HG02840 (cell line): ENCODE data around the gene RNGTT.
A peak's percentile ranks its signal among the peaks of the same experiment; 100 is the strongest.
"Not testable (repeated sequence)": the region's sequence is repeated elsewhere in the genome, so short reads cannot be mapped to it uniquely, and the experiment has no call there.

Experiments used
- ATAC-seq: cut with Tn5 transposase; IDR thresholded peaks from one replicate; pipeline ENCODE4 v1.9.1; 2021; ENCODE audit warnings: mild to moderate bottlenecking, moderate library complexity, moderate number of reproducible peaks; ENCODE audit not compliant: unreplicated experiment, low FRiP score

Gene RNGTT

GRCh38 chr6:88825856-88826255 is 137.6 kb downstream of the RNGTT start:
- ATAC-seq: no peak

DNA sequence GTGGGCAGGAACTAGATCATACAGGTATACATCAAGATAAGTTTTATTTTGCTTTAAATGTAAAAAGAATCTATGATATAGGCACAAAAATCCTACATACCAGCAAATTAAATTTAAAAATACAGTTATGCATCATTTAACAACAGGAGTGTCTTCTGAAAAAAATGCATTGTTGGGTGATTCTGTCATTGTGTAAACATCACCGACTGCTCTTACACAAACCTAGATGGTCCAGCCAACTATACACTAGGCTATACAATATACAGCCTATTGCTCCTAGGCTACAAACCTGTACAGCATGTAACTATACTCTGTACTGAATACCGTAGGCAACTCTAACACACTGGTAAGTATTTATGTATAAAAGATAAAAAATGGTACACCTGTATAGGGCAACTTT is 139.4 kb downstream of the RNGTT start:
- no peak for ATAC-seq

DNA sequence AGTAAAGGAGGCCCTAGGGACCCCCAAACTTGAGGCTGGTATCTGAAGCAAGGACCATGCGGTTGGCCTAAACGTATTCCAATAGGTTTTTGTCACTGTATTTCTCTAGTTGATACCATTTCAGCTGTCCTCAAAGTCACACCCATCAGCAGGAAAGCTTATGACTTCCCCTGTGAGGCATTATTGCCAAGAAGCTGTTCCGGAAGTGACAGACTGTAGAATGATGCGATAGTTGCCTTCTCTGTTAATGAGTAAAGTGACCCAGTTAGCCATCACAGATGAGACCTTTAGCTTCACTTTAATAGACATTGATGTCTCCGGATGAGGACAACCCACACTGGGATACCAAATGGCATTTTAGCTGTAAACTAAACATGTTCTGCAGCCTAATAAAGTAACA is 147.9 kb downstream of the RNGTT start:
- no peak for ATAC-seq

GRCh38 chr6:88814909-88815308 is 148.5 kb downstream of the RNGTT start:
- no peak for ATAC-seq

DNA sequence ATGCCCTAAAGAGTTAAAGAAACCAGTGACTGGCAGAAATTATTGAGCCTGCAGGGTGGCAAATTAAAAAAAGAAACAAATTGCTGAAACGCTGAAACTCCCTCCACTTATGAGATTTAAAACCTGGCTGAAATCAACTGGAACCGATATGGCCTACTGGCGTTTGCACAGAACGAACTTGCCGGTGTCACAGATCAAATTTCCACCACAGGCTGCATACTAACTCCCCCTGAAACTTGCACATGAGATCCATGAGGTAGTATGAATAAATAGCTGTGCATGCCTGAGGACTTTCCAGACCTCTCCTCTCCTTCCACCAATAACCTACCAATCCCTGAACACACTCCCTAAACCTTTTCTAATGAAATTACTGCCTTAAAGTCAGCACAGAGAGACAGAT is 150.4 kb downstream of the RNGTT start:
- ATAC-seq: no peak

- ATAC-seq: no peak
These were observed 152.7 kb downstream of the RNGTT start for GRCh38 chr6:88810701-88811100.

DNA sequence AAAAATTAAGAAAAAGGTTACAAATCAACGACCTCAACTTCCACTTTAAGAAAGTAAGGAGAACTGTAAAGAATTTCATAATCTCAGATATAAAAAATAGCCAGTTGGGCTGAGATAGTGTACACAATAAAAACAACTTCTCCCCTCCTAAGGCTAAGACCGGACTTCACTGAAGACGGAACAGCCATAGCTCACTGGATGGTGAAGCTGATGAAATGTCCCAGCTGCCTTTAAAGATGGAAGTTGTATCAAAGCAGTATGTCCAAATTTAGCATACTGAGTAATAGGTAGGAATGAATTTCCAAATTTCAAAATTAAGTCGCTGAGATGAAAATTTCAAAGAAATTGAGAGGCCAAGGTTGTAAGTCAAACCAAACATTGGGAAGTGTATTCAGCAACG is 153.3 kb downstream of the RNGTT start:
- ATAC-seq: no peak

GRCh38 chr6:88808381-88808780 is 155.0 kb downstream of the RNGTT start:
- ATAC-seq: no peak

DNA sequence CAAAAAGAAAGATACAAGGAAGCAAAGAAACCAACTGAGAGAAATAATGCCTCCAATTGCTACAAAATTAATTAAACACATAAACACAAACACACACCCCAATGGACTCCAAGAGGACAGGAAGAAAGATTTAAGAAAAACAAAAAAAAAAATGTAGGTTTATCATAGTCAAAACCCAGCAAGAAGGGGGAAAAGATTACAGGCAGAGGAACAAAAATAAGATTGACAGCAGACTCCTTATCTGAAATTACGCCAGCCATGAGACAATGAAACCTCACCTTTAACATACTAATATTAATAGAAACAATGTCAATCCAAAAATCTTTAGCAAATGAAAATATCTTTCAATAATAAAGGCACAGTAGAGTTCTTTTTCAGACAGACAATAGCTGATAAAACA is 155.8 kb downstream of the RNGTT start:
- no peak for ATAC-seq

GRCh38 chr6:88806728-88807127 is 156.7 kb downstream of the RNGTT start:
- no peak for ATAC-seq

GRCh38 chr6:88804701-88805100 is 158.7 kb downstream of the RNGTT start:
- ATAC-seq: no peak

DNA sequence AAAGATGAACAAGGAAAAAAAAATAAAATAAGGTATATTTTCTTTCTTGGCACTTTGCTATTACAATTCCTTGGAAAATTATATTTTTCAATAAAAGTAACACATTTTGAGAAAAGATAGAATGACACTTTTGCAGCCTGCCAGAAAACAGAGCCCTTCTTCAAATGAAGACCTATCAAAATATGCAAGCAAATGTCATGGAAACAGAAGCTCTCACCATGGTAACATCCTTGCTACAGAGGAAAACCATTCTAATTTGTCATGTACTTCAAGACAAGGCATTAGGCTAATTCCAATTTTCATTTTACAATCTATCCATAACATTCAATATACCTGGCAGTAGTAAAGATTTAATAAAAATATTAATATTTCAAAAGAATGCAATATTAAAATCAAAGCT is 177.9 kb downstream of the RNGTT start:
- no peak for ATAC-seq

DNA sequence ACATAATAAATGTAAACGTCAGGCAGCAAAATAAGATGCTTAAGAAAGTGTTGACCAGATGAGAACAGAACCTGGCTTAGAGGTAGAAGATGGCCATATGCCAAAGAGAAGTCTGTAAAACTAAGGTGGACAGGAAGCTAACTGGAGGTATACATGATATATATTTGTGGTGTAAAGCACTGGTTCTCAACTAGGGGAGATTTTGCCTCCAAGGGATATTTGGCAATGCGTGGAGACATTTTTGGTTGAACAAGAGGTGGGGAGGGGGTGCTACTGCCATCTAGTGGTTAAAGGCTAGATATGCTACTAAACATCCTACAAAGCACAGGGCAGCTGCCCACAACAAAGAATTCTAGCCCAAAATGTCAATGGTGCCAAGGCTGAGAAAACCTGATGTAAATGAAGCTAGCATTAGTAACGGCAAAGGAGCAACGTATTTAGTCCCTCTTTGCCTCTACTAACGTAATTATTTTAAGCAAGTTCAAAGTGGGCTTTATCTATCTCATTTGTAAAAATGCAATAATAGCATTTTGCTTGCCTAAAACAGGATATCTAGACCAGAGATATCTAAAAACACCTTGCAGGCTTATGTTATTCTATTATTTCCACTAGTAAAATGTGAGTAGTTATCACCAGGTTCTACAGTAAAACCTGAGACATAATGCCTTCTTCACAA is 182.6 kb downstream of the RNGTT start:
- ATAC-seq: no peak

- no peak for ATAC-seq
These were observed 187.4 kb downstream of the RNGTT start for GRCh38 chr6:88775866-88776571.

DNA sequence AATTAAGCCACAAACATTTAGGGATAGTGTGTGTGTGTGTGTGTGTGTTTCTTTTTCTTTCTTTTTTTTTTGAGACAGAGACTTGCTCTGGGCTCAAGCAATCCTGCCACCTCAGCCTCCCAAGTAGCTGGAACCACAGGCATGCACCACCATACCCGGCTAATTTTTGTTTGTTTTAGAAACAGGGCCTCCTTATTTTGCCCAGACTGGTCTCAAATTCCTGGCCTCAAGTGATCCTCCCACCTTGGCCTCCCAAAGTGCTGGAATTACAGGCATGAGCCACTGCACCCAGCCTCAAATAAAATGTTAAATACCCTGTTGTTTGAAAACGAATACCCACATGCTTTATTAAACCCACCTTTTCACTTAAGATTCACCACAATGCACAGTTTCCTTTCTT is 195.3 kb downstream of the RNGTT start:
- not testable (repeated sequence) for ATAC-seq

DNA sequence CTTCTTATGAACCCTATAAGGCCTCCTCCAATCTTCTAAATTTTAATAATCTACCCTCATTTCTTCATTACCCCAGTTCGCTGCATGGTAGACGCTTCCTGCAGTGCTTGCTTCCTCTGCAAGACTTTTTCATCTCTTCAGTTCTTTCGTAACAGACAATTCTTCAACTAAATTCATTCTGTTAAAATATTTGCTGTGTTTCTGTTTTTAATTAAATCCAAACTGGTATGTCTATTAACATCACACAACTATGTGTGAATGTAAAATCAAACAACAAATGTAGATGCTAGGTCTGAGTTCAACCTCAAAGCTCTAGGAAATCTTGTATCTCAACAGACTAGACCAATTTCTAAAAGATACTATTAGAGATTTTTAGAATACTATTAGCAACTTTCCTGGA is 199.3 kb downstream of the RNGTT start:
- ATAC-seq: no peak

GRCh38 chr6:88763160-88763559 is 200.3 kb downstream of the RNGTT start:
- ATAC-seq: no peak

DNA sequence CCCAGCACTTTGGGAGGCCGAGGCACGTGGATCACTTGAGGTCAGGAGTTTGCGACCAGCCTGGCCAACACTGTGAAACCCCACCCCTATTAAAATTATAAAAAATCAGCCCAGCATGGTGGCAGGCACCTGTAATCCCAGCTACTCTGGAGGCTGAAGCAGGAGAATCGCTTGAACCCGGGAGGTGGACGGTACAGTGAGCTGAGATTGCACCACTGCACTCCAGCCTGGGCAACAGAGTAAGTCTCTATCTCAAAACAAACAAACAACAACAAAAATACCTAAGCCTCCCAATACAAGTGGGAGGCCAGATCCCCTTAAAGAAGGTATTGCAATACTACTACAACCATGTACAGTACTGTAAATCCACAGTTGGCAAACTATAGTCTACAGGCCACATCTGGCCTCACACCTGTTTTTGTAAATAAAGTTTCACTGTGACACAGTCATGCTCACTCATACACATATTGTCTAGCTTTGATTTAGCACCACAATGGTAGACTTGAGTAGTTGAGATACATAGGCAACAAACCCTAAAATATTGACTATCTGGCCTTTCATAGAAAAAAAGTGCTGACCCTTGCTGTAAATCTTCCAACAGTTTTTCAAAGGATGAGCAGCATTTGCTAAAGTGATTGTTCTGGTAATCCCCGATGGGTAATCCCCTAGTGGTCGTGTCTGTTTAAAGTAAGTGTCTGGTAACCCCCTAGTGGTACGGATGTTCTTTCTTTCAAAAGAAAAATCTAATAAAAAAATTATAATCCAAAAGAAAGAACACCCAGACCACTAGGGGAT is 202.0 kb downstream of the RNGTT start:
- ATAC-seq: peak; percentile 70

GRCh38 chr6:88760091-88760490 is 203.3 kb downstream of the RNGTT start:
- ATAC-seq: no peak

- ATAC-seq: no peak
These were observed 212.5 kb downstream of the RNGTT start for GRCh38 chr6:88750936-88751335.

DNA sequence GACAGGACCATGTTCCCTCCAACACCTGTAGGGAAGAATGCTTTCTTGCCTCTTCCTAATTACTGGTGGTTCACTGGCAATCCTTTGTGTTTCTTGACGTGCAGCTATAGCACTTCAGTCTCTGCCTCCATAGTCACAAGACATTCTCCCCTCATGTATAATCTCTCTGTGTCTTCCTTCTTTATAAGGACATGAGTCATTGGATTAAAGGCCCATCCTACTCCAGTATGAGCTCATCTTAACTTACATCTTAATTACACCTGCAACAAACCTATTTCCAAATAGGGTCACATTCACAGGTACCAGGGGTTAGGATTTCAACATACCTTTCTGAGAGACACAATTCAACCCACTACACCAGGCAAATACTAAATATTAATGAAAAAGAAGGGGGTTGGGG is 213.6 kb downstream of the RNGTT start:
- ATAC-seq: no peak

DNA sequence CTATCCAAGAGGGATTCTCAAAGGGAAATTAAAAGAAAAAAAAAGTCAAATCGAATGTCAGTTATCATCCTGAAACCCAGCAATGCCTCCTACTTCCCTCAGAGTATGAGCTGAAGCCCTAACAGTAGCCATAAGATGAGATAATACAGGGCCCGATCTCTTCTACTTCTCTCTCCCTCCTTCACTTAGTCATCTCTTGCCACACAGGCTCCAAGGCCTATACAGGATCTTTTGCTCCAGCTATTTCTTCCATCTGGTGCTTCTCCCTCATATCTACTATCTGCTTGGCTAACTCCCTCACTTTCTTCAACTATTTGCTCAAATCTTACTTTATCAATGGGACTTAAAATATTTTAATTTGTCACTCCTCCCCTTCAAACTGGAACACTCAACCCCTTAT is 215.3 kb downstream of the RNGTT start:
- ATAC-seq: no peak
